OCI-M2 (cell line): Measurements from ENCODE around the gene RASGRF2.
"Not testable (repeated sequence)": the region's sequence is repeated elsewhere in the genome, so short reads cannot be mapped to it uniquely, and the experiment has no call there.

ENCODE experiments used
- DNase-seq: peaks from one replicate; lab custom pipeline; 2025; ENCODE audit not compliant: unreplicated experiment; lab: John Stamatoyannopoulos, UW

The RASGRF2 gene

GRCh38 chr5:80982093-80982492 lies 21.9 kb downstream of the RASGRF2 start:
- no peak for DNase-seq

- DNase-seq = no peak
These were observed 25.6 kb downstream of the RASGRF2 start for GRCh38 chr5:80985600-80986228.

GRCh38 chr5:80986382-80986781 lies 26.2 kb downstream of the RASGRF2 start:
- no peak for DNase-seq

GRCh38 chr5:80987078-80987766 lies 27.1 kb downstream of the RASGRF2 start:
- no peak for DNase-seq

GRCh38 chr5:80988419-80988935 lies 28.3 kb downstream of the RASGRF2 start:
- no peak for DNase-seq

- no peak for DNase-seq
These were observed 29.7 kb downstream of the RASGRF2 start for GRCh38 chr5:80989883-80990282.

GRCh38 chr5:80990527-80990926 lies 30.4 kb downstream of the RASGRF2 start:
- no peak for DNase-seq

- no peak for DNase-seq
These were observed 30.8 kb downstream of the RASGRF2 start for GRCh38 chr5:80990971-80991370.

- DNase-seq = no peak
These were observed 35.7 kb downstream of the RASGRF2 start for GRCh38 chr5:80995908-80996307.

GRCh38 chr5:80998590-80998979 lies 38.4 kb downstream of the RASGRF2 start:
- DNase-seq = no peak

GRCh38 chr5:81003811-81004386 lies 43.7 kb downstream of the RASGRF2 start:
- no peak for DNase-seq

- DNase-seq = no peak
These were observed 45.5 kb downstream of the RASGRF2 start for GRCh38 chr5:81005708-81006107.

- no peak for DNase-seq
These were observed 46.1 kb downstream of the RASGRF2 start for GRCh38 chr5:81006231-81006630.

GRCh38 chr5:81006947-81007636 lies 46.9 kb downstream of the RASGRF2 start:
- no peak for DNase-seq

GRCh38 chr5:81007637-81008027 lies 47.5 kb downstream of the RASGRF2 start:
- no peak for DNase-seq

- no peak for DNase-seq
These were observed 50.4 kb downstream of the RASGRF2 start for GRCh38 chr5:81010336-81011169.

- no peak for DNase-seq
These were observed 54.2 kb downstream of the RASGRF2 start for GRCh38 chr5:81014348-81014747.

GRCh38 chr5:81016116-81016515 lies 56.0 kb downstream of the RASGRF2 start:
- DNase-seq = no peak

- no peak for DNase-seq
These were observed 57.2 kb downstream of the RASGRF2 start for GRCh38 chr5:81017320-81017719.

GRCh38 chr5:81018608-81019007 lies 58.4 kb downstream of the RASGRF2 start:
- not testable (repeated sequence) for DNase-seq

- no peak for DNase-seq
These were observed 59.6 kb downstream of the RASGRF2 start for GRCh38 chr5:81019748-81020147.
